Measurements from ENCODE around the gene ZNF750.

The ZNF750 gene

GRCh38 chr17:82839617-82840292 is at the start of gene ZNF750:
ZNF750 (minus strand) TSS chr17:82840022; CDS start chr17:82832454, 7,568 bp downstream.
- DNase-seq (ENCODE audit: low spot score): no peak

DNA sequence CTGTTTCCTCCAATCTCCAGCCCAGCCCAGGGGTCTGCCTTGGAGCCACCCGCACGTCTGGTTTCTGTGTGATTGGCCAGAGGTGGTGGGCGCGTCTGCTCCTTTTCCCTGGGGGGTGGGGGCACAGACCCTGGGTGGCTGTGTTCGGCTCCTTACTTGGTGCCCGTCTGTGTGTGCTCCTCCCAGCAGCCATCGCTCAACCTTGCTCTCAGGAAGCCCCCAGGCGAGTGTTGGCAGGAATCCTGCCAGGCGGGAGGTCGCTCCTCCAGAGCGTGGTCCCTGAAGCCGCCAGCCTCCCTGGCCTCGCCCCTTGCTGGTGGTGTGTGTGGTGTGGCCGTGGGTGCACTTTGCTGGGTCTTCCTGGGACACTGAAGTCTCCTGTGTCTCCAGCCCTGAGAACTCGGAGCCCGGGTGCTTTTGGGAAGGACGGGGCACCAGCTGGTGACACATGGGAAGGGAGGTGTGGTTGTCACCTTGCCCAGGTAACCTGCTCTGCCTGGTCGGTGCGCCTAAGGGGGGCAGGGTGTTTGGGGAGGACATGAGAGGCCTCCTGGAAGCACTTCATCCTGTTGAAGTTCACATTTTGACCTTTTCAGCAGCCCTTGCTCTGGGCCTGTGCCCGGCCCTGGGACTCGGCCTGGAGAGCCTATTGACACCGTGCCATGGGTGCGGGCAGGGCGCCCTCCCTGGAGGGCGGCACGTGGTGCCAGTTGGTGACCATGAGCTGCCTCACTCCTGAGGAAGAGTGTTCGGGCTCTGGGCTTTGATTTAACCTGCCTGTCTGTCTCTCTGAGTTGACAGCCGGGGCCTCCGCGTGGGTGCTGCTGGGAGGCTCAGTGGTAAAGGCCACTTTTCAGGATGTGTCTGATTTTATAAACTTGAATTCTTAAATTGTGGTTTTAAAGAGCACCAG is 49.0 kb upstream of the ZNF750 start:
- DNase-seq (ENCODE audit: low spot score): no peak

GRCh38 chr17:82887255-82888164 is 47.7 kb upstream of the ZNF750 start:
- DNase-seq (ENCODE audit: low spot score): no peak

DNA sequence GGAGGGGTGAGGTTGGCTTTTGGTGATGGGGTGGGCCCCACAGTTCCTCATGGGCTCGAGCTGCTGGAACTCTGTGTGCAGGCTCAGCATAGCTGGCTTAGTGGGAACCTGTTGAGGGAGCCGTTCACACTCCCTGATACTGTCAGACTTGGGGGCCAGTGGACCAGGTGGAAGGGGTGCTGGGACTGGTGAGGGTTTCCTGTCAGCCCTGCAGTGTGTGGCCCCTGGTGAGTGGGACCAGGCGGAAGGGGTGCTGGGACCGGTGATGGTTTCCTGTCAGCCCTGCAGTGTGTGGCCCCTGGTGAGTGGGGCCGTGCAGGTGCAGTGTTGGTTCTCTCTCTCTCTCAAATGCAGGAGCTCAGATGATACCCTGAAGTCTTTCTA is 45.1 kb upstream of the ZNF750 start:
- DNase-seq (ENCODE audit: low spot score): no peak

DNA sequence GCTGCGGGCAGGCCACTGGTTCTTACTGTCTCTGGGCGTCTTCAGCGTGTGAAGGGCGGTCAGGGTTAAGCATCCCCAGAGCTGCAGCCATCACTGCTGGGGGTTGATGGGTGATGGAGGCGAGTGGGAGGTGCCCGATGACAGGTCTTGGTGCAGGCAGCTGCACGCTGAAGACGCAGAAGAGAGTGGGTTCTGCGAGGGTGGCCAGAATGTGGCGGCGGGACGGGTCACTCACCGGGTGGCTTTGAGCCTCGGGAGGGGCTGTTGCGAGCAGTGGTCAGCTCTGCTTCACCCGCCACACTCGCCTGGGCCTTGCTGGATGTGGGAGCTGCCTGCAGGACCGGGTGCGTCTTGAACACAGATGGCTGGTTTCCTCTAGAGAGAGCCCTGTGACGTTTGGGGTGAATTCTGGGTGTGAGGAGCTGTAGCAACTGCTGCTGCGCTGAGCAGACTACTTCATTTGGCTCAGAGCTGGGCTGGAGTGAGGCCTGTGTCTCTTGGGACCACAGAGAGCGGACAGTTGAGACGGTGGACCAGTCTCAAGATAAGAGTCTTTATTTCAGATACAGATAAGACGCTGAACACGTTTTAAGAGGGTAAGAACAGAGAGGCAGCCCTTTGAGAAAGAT is 44.6 kb upstream of the ZNF750 start:
- DNase-seq (ENCODE audit: low spot score): no peak

DNA sequence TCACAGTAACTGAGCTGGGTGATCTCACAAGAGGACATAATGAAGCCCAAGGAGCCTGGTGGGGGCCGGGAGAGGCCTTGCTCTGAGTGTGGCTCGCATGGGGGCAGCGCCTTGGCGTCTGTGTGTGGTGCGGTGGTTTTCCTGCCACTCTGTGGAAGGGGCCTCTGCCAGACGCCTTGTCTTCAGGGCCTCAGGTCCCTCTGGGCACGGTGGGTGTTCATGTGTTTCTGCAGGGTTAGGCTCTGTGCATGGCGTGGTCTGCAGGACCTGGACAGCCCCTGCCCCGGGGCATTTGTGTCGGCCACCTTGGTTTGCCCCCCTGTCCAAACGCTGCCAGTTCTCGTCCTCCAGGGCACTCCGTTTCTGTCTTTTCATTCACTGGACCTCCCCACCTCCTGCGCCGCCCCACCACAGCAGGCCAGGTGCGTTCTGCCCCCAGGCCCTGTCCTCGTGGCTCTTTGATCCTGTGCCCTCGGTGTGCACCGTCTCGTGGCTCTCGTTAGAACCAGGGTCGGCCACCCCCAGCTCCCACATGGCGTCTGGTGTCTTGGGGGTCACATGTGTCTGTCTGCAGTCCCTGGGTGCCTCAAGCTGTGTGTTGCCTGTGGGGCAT is 43.7 kb upstream of the ZNF750 start:
- DNase-seq (ENCODE audit: low spot score): no peak

GRCh38 chr17:82882715-82883418 is 43.0 kb upstream of the ZNF750 start:
- no peak for DNase-seq (ENCODE audit: low spot score)

- DNase-seq (ENCODE audit: low spot score): peak; percentile 52
Measured at GRCh38 chr17:82881900-82882714, 42.3 kb upstream of the ZNF750 start.

DNA sequence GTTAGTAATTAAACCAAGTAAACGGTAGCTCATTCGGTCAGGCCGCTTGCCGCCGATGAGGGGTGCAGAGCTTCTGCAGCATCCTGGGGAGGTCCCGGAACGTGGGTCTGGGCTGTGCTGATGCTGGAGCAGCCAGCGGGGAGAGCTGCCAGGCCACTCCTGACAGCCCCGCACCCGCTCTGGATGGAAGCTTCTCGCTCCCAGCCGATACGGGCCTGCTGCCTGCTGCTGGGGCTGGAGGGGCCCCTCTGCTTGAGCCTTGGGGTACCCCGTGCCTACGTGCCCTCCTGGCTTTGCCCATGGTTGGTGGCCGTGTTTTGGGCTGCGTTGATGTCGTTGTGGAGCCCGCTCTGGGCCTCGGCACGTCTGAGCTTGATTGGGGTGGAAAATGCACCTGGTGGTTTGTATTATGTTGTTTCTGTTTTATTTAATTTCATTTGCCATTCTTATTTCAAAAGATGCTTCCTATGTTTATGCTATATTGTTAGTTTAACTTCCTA is 41.6 kb upstream of the ZNF750 start:
- DNase-seq (ENCODE audit: low spot score): no peak

- no peak for DNase-seq (ENCODE audit: low spot score)
Measured at GRCh38 chr17:82880620-82881323, 41.0 kb upstream of the ZNF750 start.

DNA sequence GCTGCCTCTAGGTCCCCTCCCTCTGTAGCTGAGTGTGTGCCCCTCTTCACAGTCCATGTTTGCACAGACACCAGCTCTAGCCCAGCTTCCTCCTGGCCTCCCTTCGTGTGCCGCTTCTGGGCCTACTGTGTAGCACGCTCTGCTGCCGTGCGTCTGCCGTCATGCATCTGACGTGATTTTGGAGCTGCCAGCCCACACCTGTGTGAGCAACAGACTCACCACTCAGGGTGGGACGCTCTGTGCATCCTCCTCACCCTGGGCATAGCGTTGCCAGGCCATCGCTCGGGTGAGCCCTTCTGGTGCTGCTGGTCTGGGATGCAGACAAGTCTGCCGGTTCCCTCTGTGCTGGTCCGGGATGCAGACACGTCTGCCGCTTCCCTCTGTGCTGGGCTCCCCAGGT is 39.4 kb upstream of the ZNF750 start:
- no peak for DNase-seq (ENCODE audit: low spot score)

DNA sequence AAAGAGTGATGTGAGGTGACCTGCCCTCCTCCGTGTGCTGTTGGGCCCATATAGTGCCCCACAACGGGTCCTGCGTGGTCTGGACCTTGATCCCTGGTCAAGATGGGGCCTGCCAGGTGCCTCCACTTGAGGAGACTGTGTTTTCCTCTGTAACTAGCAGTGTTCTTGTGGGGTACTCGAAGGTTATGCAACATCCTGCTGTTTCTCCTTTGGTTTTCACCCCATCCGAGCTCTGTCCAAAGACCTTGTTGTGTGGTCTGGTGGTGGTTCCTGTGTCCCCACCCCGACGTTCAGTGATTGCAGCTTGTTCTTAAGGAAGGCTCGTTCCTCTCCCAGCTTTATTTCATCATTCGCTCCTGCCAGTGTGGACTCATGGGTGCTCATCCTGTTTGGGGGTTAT is 38.7 kb upstream of the ZNF750 start:
- no peak for DNase-seq (ENCODE audit: low spot score)

DNA sequence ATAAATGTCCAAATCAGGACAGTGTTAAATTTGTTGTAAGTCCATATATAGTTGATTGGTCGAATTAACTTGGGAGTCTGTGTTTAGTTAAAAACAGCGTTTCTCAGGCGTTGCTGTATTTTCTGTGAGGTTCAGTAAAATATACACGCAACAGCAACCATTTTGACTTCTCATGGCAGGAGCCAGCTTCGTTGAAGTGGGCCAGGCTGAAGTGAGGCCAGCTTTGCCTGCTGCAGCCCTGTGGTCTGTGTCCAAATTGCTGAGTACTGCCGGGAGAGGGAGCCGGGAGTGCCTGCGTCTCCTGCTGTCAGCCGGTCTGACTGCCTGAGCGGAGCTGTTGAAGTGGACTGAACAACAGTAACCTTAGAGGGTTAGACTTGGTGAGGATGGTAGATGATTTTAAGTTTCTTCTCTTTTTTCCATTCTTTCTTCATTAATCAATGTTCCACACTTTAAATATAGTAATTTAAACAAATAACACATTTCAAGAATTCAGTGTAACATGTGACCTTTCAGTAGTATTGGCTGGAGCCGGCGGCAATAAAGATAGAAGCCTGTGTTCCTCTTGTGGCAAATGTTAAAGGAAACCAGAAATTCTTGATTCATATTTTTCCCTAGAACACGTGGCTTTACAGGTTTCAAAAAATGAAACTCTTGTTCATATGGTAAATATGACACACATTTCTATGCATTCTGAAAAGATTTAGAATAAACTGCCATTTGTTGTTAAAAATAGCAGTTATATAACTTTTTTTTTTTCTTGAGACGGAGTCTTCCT is 37.0 kb upstream of the ZNF750 start:
- DNase-seq (ENCODE audit: low spot score): peak; percentile 82

DNA sequence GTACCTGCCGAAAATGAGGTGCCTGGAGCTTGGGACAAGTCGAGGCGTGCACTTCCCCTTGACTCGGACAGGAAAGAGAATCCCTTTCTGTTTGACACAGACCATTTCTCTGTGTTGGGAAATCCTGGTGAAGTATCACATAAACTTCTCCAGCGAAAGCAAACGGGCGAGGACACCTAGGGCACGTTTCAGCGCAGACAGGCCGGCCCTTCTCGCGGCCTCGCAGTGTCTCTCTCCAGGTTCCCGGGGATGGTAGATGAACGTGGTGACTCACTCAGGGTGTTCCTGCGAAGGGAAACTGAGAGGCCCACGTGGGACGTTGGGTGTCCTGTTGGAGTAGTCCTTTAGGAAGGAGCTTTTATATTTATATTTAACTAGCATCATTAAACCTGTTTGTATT is 36.3 kb upstream of the ZNF750 start:
- DNase-seq (ENCODE audit: low spot score): no peak

- DNase-seq (ENCODE audit: low spot score): no peak
Measured at GRCh38 chr17:82875407-82875856, 35.6 kb upstream of the ZNF750 start.

- DNase-seq (ENCODE audit: low spot score): no peak
Measured at GRCh38 chr17:82874011-82874835, 34.4 kb upstream of the ZNF750 start.

DNA sequence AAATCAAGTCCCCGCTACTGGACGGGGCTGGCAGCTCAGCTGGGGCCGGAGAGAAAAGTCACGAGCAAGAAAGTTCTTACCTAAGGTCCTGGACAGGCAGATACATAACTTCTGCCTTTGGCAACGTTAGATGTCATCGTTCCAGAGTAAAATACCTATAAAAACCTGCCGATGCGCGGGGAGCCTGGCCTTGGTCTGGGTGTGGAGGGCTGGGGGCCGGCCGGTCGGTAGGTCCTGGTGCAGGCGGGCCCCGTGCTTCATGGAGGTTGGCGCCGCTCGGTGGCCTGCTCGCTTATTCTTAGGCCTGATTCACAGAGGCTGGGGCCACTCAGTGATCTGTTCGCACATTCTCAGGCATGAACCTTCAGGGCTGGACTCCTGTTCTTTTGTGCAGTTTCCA is 33.7 kb upstream of the ZNF750 start:
- DNase-seq (ENCODE audit: low spot score): no peak
